ENCODE results near the gene TGFBR3.

- no peak for TF ChIP-seq POLR2A (IDR thresholded peaks at IDR 0.05; ENCODE audit: low read length)
- no peak for TF ChIP-seq GATA1 (IDR thresholded peaks at IDR 0.05; ENCODE audit: low read depth, low read length)
Observed at GRCh38 chr1:91697416-91697815, 188.5 kb downstream of the TGFBR3 start.

All from erythroblast (primary cell).